Mesenchymal stem cell (in vitro differentiated cells and primary cell): ENCODE data around the gene LYPD3.

Experiments used
- DNase-seq: peaks from one replicate; pipeline ENCODE4 v3.0.0-alpha.2; 2013
- H2AFZ ChIP-seq: one replicate; pipeline ENCODE4 v1.6.1; 2013; ENCODE audit warnings: low read depth, mild to moderate bottlenecking, control low read depth, inconsistent platforms, low read length, moderate library complexity
- H2AK5ac ChIP-seq: 2 replicates; pipeline ENCODE4 v1.6.1; 2013; ENCODE audit warnings: low read length, moderate library complexity, mild to moderate bottlenecking, inconsistent platforms; ENCODE audit not compliant: severe bottlenecking
- H2BK120ac ChIP-seq: one replicate; pipeline ENCODE4 v1.6.1; 2013; ENCODE audit warnings: low read depth, mild to moderate bottlenecking, inconsistent platforms, low read length, moderate library complexity
- H2BK12ac ChIP-seq, 2 experiments: one replicate each; pipeline ENCODE4 v1.6.1; 2013; ENCODE audit warnings: inconsistent platforms in 2 of 2, low read length in 2 of 2, mild to moderate bottlenecking in 2 of 2, moderate library complexity in 2 of 2, control low read depth in 1 of 2
- H2BK15ac ChIP-seq: one replicate; pipeline ENCODE4 v1.6.1; 2013; ENCODE audit warnings: mild to moderate bottlenecking, low read depth, inconsistent platforms; ENCODE audit not compliant: poor library complexity, severe bottlenecking
- H2BK5ac ChIP-seq: 2 replicates; pipeline ENCODE4 v1.6.1; 2013; ENCODE audit warnings: low read depth, mild to moderate bottlenecking, low read length, control low read depth, inconsistent platforms; ENCODE audit not compliant: poor library complexity, severe bottlenecking
- H3K14ac ChIP-seq, 2 experiments: one replicate each; pipeline ENCODE4 v1.6.1; 2013; ENCODE audit warnings: inconsistent platforms in 2 of 2, low read length in 2 of 2, control low read depth in 1 of 2, mild to moderate bottlenecking in 1 of 2, moderate library complexity in 1 of 2
- H3K18ac ChIP-seq, 2 experiments: one replicate each; pipeline ENCODE4 v1.6.1; 2013; ENCODE audit warnings: inconsistent platforms in 2 of 2, low read length in 2 of 2, control low read depth in 1 of 2, low read depth in 1 of 2, mild to moderate bottlenecking in 1 of 2
- H3K23ac ChIP-seq, 2 experiments: one replicate each; pipeline ENCODE4 v1.6.1; 2013; ENCODE audit warnings: inconsistent platforms in 2 of 2, low read length in 2 of 2, mild to moderate bottlenecking in 2 of 2, moderate library complexity in 2 of 2, control low read depth in 1 of 2
- H3K27ac ChIP-seq: 2 replicates; pipeline ENCODE4 v1.5.1; 2013; ENCODE audit warnings: mild to moderate bottlenecking, moderate library complexity, low read length, control low read depth, inconsistent platforms; ENCODE audit not compliant: poor library complexity, severe bottlenecking
- H3K27me3 ChIP-seq, 2 experiments: 2 replicates each; pipeline versions ENCODE4 v1.6.1 to v1.7.0; 2013; ENCODE audit warnings: low read length in 2 of 2, mild to moderate bottlenecking in 2 of 2, moderate library complexity in 2 of 2, control low read depth in 1 of 2, inconsistent platforms in 1 of 2; ENCODE audit not compliant: control insufficient read depth in 1 of 2, insufficient read depth in 1 of 2
- H3K36me3 ChIP-seq, 2 experiments: 2 replicates each; pipeline versions ENCODE4 v1.6.1 to v1.7.0; 2013; ENCODE audit warnings: low read length in 2 of 2, control low read depth in 1 of 2, inconsistent platforms in 1 of 2, low read depth in 1 of 2, mild to moderate bottlenecking in 1 of 2; ENCODE audit not compliant: insufficient read depth in 2 of 2, control insufficient read depth in 1 of 2
- H3K4ac ChIP-seq, 2 experiments: one replicate each; pipeline ENCODE4 v1.6.1; 2013; ENCODE audit warnings: inconsistent platforms in 2 of 2, low read length in 2 of 2, mild to moderate bottlenecking in 2 of 2, moderate library complexity in 2 of 2, control low read depth in 1 of 2, low read depth in 1 of 2
- H3K4me1 ChIP-seq: 2 replicates; pipeline ENCODE4 v1.6.1; 2013; ENCODE audit warnings: low read depth, low read length, control low read depth; ENCODE audit not compliant: control insufficient read depth, insufficient read depth
- H3K4me2 ChIP-seq: 2 replicates; pipeline ENCODE4 v1.6.1; 2013; ENCODE audit warnings: low read length, mild to moderate bottlenecking, inconsistent platforms; ENCODE audit not compliant: poor library complexity, severe bottlenecking
- H3K4me3 ChIP-seq, 2 experiments: 2 replicates each; pipeline versions ENCODE4 v1.5.1 to v1.7.0; 2013; ENCODE audit warnings: low read length in 2 of 2, mild to moderate bottlenecking in 2 of 2, control low read depth in 1 of 2, low read depth in 1 of 2; ENCODE audit not compliant: insufficient read depth in 1 of 2
- H3K79me1 ChIP-seq: replicated peaks from 2 replicates; pipeline ENCODE4 v1.6.1; 2013; ENCODE audit warnings: mild to moderate bottlenecking, control low read depth, low read length, inconsistent platforms; ENCODE audit not compliant: poor library complexity, severe bottlenecking
- H3K9ac ChIP-seq: 2 replicates; pipeline ENCODE4 v1.7.0; 2013; ENCODE audit warnings: mild to moderate bottlenecking, low read length, moderate library complexity
- H3K9me3 ChIP-seq: 2 replicates; pipeline ENCODE4 v1.7.0; 2013; ENCODE audit warnings: mild to moderate bottlenecking, low read length; ENCODE audit not compliant: control insufficient read depth
- H4K8ac ChIP-seq: one replicate; pipeline ENCODE4 v1.6.1; 2013; ENCODE audit warnings: inconsistent platforms, mild to moderate bottlenecking, low read length, moderate library complexity
- H4K91ac ChIP-seq: one replicate; pipeline ENCODE4 v1.6.1; 2013; ENCODE audit warnings: mild to moderate bottlenecking, low read length, inconsistent platforms
- WGBS: methylation state at CpG from one replicate; pipeline ENCODE4 v1.1.7; 2013; ENCODE audit warnings: mixed read lengths; 5-methylcytosine and 5-hydroxymethylcytosine counted together

Gene LYPD3

GRCh38 chr19:43482193-43482592 lies 16.8 kb upstream of the LYPD3 start:
- Histone ChIP-seq H3K23ac (no peak overlapping the region), H3K4me3 (no peak overlapping the region), H3K27me3 (no peaks in the 10 kb centered on the region), H2BK120ac (no peak overlapping the region), H3K4me1 (peaks cover 1% of the 10 kb centered on the region), H3K18ac (no peak overlapping the region), H3K36me3 (peaks cover 0 to 19% of the 10 kb centered on the region in 2 experiments), H2BK15ac (no peak overlapping the region), H4K8ac (no peak overlapping the region), H3K9me3 (no peaks in the 10 kb centered on the region), H3K79me1 (no peaks in the 10 kb centered on the region), H2BK12ac (no peak overlapping the region), H3K4ac (no peak overlapping the region), H3K9ac (no peak overlapping the region), H4K91ac (no peak overlapping the region), H2AK5ac (no peak overlapping the region), H3K27ac (no peak overlapping the region), H3K14ac (no peak overlapping the region), H2AFZ (no peak overlapping the region), H2BK5ac (no peak overlapping the region), H3K4me2 (no peak overlapping the region)
- WGBS = 42% methylated on average over 4 of the region's 4 CpGs
- DNase-seq = no peak

- no peaks in the 10 kb centered on the region for H3K9me3 ChIP-seq
- H3K4ac ChIP-seq = no peak overlapping the region
- H4K91ac ChIP-seq = no peak overlapping the region
- no peaks in the 10 kb centered on the region for H3K79me1 ChIP-seq
- H3K27ac ChIP-seq = no peak overlapping the region
- H2BK12ac ChIP-seq = no peak overlapping the region
- peaks cover 3% of the 10 kb centered on the region for H3K4me1 ChIP-seq
- no peak overlapping the region for H2BK5ac ChIP-seq
- H3K14ac ChIP-seq = no peak overlapping the region
- no peak overlapping the region for H2BK15ac ChIP-seq
- DNase-seq = no peak
- H3K4me3 ChIP-seq = no peak overlapping the region
- H3K23ac ChIP-seq = no peak overlapping the region
- 93% methylated on average over 4 of the region's 6 CpGs for WGBS
- H3K27me3 ChIP-seq = no peaks in the 10 kb centered on the region
- H3K18ac ChIP-seq = no peak overlapping the region
- H4K8ac ChIP-seq = no peak overlapping the region
- H3K4me2 ChIP-seq = no peak overlapping the region
- H2AFZ ChIP-seq = no peak overlapping the region
- H3K9ac ChIP-seq = no peak overlapping the region
- H3K36me3 ChIP-seq = peaks cover 0 to 19% of the 10 kb centered on the region in 2 experiments
- H2AK5ac ChIP-seq = no peak overlapping the region
- no peak overlapping the region for H2BK120ac ChIP-seq
Observed at GRCh38 chr19:43481701-43482100, 16.3 kb upstream of the LYPD3 start.

GRCh38 chr19:43480574-43480973 lies 15.2 kb upstream of the LYPD3 start:
- no peak overlapping the region for H2BK12ac ChIP-seq
- no peak overlapping the region for H2BK15ac ChIP-seq
- H3K23ac ChIP-seq = no peak overlapping the region
- no peak overlapping the region for H3K4me3 ChIP-seq
- no peak for DNase-seq
- H4K91ac ChIP-seq = no peak overlapping the region
- no peak overlapping the region for H2AFZ ChIP-seq
- no peak overlapping the region for H2AK5ac ChIP-seq
- H3K9ac ChIP-seq = no peak overlapping the region
- H3K4me2 ChIP-seq = no peak overlapping the region
- H3K4ac ChIP-seq = no peak overlapping the region
- no peak overlapping the region for H3K18ac ChIP-seq
- H3K27me3 ChIP-seq = no peaks in the 10 kb centered on the region
- H2BK120ac ChIP-seq = no peak overlapping the region
- no peak overlapping the region for H3K27ac ChIP-seq
- H3K4me1 ChIP-seq = peaks cover 3% of the 10 kb centered on the region
- H3K36me3 ChIP-seq = peaks cover 0 to 15% of the 10 kb centered on the region in 2 experiments
- no peaks in the 10 kb centered on the region for H3K9me3 ChIP-seq
- no peak overlapping the region for H3K14ac ChIP-seq
- no peaks in the 10 kb centered on the region for H3K79me1 ChIP-seq
- no peak overlapping the region for H2BK5ac ChIP-seq
- 96% methylated on average over 3 of the region's 3 CpGs for WGBS
- no peak overlapping the region for H4K8ac ChIP-seq

- peaks cover 0 to 15% of the 10 kb centered on the region in 2 experiments for H3K36me3 ChIP-seq
- H2AK5ac ChIP-seq = no peak overlapping the region
- no peak overlapping the region for H3K27ac ChIP-seq
- DNase-seq = no peak
- no peak overlapping the region for H3K18ac ChIP-seq
- no peak overlapping the region for H3K4me2 ChIP-seq
- no peak overlapping the region for H2BK15ac ChIP-seq
- no peaks in the 10 kb centered on the region for H3K79me1 ChIP-seq
- no peaks in the 10 kb centered on the region for H3K9me3 ChIP-seq
- H4K91ac ChIP-seq = no peak overlapping the region
- no peak overlapping the region for H3K23ac ChIP-seq
- H3K4me3 ChIP-seq = no peak overlapping the region
- no peak overlapping the region for H2BK12ac ChIP-seq
- 96% methylated on average over 3 of the region's 4 CpGs for WGBS
- no peak overlapping the region for H4K8ac ChIP-seq
- H3K14ac ChIP-seq = no peak overlapping the region
- H2BK120ac ChIP-seq = no peak overlapping the region
- no peak overlapping the region for H3K9ac ChIP-seq
- peaks cover 3% of the 10 kb centered on the region for H3K4me1 ChIP-seq
- no peak overlapping the region for H3K4ac ChIP-seq
- no peaks in the 10 kb centered on the region for H3K27me3 ChIP-seq
- H2AFZ ChIP-seq = no peak overlapping the region
- no peak overlapping the region for H2BK5ac ChIP-seq
Observed at GRCh38 chr19:43479961-43480561, 14.7 kb upstream of the LYPD3 start.
